ENCODE results near the gene SIMC1. TPM values are rescaled to one million over a fixed set of nuclear protein-coding genes. Genes with fewer than 3 reads are reported as not detected.

The SIMC1 gene
- total RNA-seq, 4 donors from 2014 or later, result 9.0 to 20.2 (median 13.1) TPM

- peaks cover 0 to 10% of the 10 kb centered on the region in 2 donors for H3K4me1 ChIP-seq
- 37 to 42% methylated on average over 7 of the region's 7 CpGs for WGBS, 2 donors
- no peak overlapping the region for H3K27ac ChIP-seq
- intact Hi-C loops (cut with DNase I), result no loop called here
- H3K9me3 ChIP-seq, result no peaks in the 10 kb centered on the region
- no peak for TF ChIP-seq POLR2A (IDR thresholded peaks at IDR 0.05)
- TF ChIP-seq CTCF (IDR thresholded peaks at IDR 0.05), result no peak
- peaks cover 0 to 2% of the 10 kb centered on the region in 2 donors for H3K36me3 ChIP-seq
- H3K27me3 ChIP-seq, result no peaks in the 10 kb centered on the region
- peak; percentile 66 to 74 for DNase-seq
- H3K4me3 ChIP-seq (replicated peaks in 1 of 3), result no peak overlapping the region
Observed at GRCh38 chr5:176373100-176373818, 135.0 kb downstream of the SIMC1 start.

GRCh38 chr5:176379881-176380280 is 141.7 kb downstream of the SIMC1 start:
- H3K27me3 ChIP-seq, result no peaks in the 10 kb centered on the region
- no peak overlapping the region for H3K4me3 ChIP-seq (replicated peaks in 1 of 3)
- TF ChIP-seq POLR2A (IDR thresholded peaks at IDR 0.05), result no peak
- TF ChIP-seq CTCF (IDR thresholded peaks at IDR 0.05), result no peak
- intact Hi-C loops (cut with DNase I), result no loop called here
- WGBS, 2 donors, result 85 to 87% methylated on average over 3 of the region's 3 CpGs
- no peaks in the 10 kb centered on the region for H3K4me1 ChIP-seq
- peaks cover 17 to 18% of the 10 kb centered on the region in 2 donors for H3K36me3 ChIP-seq
- DNase-seq, result no peak
- no peak overlapping the region for H3K27ac ChIP-seq
- H3K9me3 ChIP-seq, result no peaks in the 10 kb centered on the region

- no peak for DNase-seq
- Histone ChIP-seq H3K4me3 (replicated peaks in 1 of 3) (no peak overlapping the region), H3K9me3 (no peaks in the 10 kb centered on the region), H3K27ac (no peak overlapping the region), H3K27me3 (no peaks in the 10 kb centered on the region), H3K4me1 (no peaks in the 10 kb centered on the region), H3K36me3 (peaks cover 20 to 24% of the 10 kb centered on the region in 2 donors)
- intact Hi-C loops (cut with DNase I), result no loop called here
- TF ChIP-seq CTCF (IDR thresholded peaks at IDR 0.05) (no peak), POLR2A (IDR thresholded peaks at IDR 0.05) (no peak)
- 73 to 98% methylated on average over 3 of the region's 3 CpGs for WGBS, 2 donors
Observed at GRCh38 chr5:176381423-176381822, 143.2 kb downstream of the SIMC1 start.

GRCh38 chr5:176381979-176382378 is 143.8 kb downstream of the SIMC1 start:
- intact Hi-C loops (cut with DNase I), result no loop called here
- peaks cover 20 to 24% of the 10 kb centered on the region in 2 donors for H3K36me3 ChIP-seq
- H3K27me3 ChIP-seq, result no peaks in the 10 kb centered on the region
- WGBS, 2 donors, result 94 to 97% methylated on average over 3 of the region's 3 CpGs
- no peak overlapping the region for H3K27ac ChIP-seq
- DNase-seq, result no peak
- peaks cover 0 to under 1% of the 10 kb centered on the region in 2 donors for H3K4me1 ChIP-seq
- TF ChIP-seq POLR2A (IDR thresholded peaks at IDR 0.05) (no peak), CTCF (IDR thresholded peaks at IDR 0.05) (no peak)
- no peaks in the 10 kb centered on the region for H3K9me3 ChIP-seq
- no peak overlapping the region for H3K4me3 ChIP-seq (replicated peaks in 1 of 3)

GRCh38 chr5:176382721-176383120 is 144.5 kb downstream of the SIMC1 start:
- no peak for DNase-seq
- Histone ChIP-seq H3K4me1 (peaks cover 4 to 7% of the 10 kb centered on the region in 2 donors), H3K27ac (no peak overlapping the region), H3K4me3 (replicated peaks in 1 of 3) (no peak overlapping the region), H3K27me3 (no peaks in the 10 kb centered on the region), H3K36me3 (peaks cover 20 to 24% of the 10 kb centered on the region in 2 donors), H3K9me3 (no peaks in the 10 kb centered on the region)
- TF ChIP-seq POLR2A (IDR thresholded peaks at IDR 0.05) (no peak), CTCF (IDR thresholded peaks at IDR 0.05) (no peak)
- WGBS, 2 donors, result 89 to 100% methylated on average over 3 of the region's 3 CpGs
- intact Hi-C loops (cut with DNase I), result no loop called here
